ENCODE data around the gene MB. TPM values are rescaled to one million over a fixed set of nuclear protein-coding genes. Genes with fewer than 3 reads are reported as not detected.

MB gene
- total RNA-seq, 4 donors from 2014 or later, result 4.3 to 17.8 (median 9.1) TPM

DNA sequence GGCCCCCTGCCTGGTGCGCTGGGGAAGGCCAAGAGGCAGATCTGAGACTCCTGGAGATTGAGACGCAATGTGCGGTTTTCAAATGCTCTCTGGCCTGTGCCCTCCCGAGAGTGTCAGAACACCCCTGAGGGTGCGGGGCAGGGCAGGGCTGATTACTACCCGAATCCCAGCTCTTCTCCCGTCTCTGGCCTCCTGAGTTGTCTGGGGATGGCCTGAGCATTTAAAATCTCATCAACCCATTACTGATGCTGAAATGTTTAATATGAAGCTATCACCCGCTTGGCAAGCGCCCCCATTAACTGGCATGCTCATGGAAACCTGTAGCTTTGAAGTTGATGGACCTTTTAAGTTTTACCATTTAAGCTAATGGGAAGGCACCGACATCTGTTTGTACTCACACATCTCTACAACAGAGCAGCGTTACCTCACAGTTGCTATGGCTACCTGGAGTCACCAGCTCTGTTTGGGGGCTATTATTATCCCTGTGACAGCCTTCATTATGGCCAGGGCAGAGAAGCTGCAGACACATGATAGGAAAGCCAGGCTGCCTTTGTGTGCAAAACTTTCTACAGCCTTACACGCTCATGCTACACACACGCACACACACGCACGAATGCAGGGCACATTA, 3.6 kb upstream of the MB start:
- no peak for DNase-seq (ENCODE audit: low spot score in 2 of 2)
- H3K27me3 ChIP-seq, result no peaks in the 10 kb centered on the region
- 79% methylated on average over 13 of the region's 15 CpGs for WGBS
- TF ChIP-seq POLR2AphosphoS5 (IDR thresholded peaks at IDR 0.05), result no peak
- TF ChIP-seq, protein P1, sequence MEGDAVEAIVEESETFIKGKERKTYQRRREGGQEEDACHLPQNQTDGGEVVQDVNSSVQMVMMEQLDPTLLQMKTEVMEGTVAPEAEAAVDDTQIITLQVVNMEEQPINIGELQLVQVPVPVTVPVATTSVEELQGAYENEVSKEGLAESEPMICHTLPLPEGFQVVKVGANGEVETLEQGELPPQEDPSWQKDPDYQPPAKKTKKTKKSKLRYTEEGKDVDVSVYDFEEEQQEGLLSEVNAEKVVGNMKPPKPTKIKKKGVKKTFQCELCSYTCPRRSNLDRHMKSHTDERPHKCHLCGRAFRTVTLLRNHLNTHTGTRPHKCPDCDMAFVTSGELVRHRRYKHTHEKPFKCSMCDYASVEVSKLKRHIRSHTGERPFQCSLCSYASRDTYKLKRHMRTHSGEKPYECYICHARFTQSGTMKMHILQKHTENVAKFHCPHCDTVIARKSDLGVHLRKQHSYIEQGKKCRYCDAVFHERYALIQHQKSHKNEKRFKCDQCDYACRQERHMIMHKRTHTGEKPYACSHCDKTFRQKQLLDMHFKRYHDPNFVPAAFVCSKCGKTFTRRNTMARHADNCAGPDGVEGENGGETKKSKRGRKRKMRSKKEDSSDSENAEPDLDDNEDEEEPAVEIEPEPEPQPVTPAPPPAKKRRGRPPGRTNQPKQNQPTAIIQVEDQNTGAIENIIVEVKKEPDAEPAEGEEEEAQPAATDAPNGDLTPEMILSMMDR (IDR thresholded peaks at IDR 0.05), result no peak
- TF ChIP-seq EP300 (IDR thresholded peaks at IDR 0.05), result no peak
- TF ChIP-seq POLR2A (IDR thresholded peaks at IDR 0.05), result no peak
- no peaks in the 10 kb centered on the region for H3K36me3 ChIP-seq
- peaks cover 17% of the 10 kb centered on the region for H3K4me1 ChIP-seq
- H3K27ac ChIP-seq, result no peak overlapping the region
- H3K4me3 ChIP-seq, result no peak overlapping the region
- no peaks in the 10 kb centered on the region for H3K9me3 ChIP-seq

DNA sequence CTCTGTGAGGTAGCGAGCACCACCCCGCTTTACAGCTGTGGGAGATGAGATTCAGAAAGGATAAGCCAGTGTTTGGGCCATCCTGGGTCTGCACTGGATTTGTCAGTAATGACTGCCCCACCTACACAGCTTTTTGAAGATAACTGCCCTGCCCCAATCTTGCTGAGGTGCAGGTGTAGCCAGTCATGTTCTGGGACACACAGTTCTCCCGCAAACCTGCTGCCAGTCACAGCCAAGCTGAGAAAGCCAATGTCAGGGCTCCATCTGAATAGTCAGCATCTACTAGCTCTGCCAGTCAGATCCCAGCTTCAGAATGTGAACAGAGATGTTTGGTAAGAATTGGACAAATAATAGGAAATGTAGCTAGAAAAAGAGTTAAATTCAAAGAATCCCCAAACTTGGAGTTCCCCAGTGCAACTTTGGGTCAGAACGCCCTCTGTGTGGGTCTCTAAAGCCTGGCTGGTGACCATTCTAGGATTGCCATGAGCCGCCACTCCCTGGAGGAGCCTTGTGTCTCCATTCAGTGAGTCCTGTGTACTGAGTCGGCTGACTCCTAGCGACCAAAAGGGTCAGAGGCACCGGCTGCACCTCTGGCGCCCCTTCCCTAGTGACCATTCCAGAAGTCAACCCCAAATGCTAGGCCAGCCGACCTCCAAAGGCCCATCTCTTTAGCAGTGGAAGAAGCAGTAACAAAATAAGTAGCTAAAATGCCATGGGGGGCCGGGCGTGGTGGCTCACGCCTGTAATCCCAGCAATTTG, 2.4 kb upstream of the MB start:
- DNase-seq (ENCODE audit: low spot score in 2 of 2), result no peak
- no peak overlapping the region for H3K4me3 ChIP-seq
- 84% methylated on average over 11 of the region's 13 CpGs for WGBS
- peaks cover 17% of the 10 kb centered on the region for H3K4me1 ChIP-seq
- no peaks in the 10 kb centered on the region for H3K36me3 ChIP-seq
- TF ChIP-seq POLR2AphosphoS5 (IDR thresholded peaks at IDR 0.05), result no peak
- TF ChIP-seq, protein P1 (IDR thresholded peaks at IDR 0.05), result no peak
- TF ChIP-seq POLR2A (IDR thresholded peaks at IDR 0.05), result no peak
- TF ChIP-seq EP300 (IDR thresholded peaks at IDR 0.05), result no peak
- no peak overlapping the region for H3K27ac ChIP-seq
- no peaks in the 10 kb centered on the region for H3K9me3 ChIP-seq
- no peaks in the 10 kb centered on the region for H3K27me3 ChIP-seq

GRCh38 chr22:35618427-35619223, 1.5 kb upstream of the MB start:
- 100% methylated on average over 1 of the region's 1 CpG for WGBS
- no peak overlapping the region for H3K27ac ChIP-seq
- H3K27me3 ChIP-seq, result no peaks in the 10 kb centered on the region
- no peak for TF ChIP-seq POLR2A (IDR thresholded peaks at IDR 0.05)
- TF ChIP-seq, protein P1 (IDR thresholded peaks at IDR 0.05), result no peak
- TF ChIP-seq POLR2AphosphoS5 (IDR thresholded peaks at IDR 0.05), result no peak
- TF ChIP-seq EP300 (IDR thresholded peaks at IDR 0.05), result no peak
- H3K4me3 ChIP-seq, result no peak overlapping the region
- H3K36me3 ChIP-seq, result no peaks in the 10 kb centered on the region
- H3K9me3 ChIP-seq, result no peaks in the 10 kb centered on the region
- peaks cover 17% of the 10 kb centered on the region for H3K4me1 ChIP-seq
- no peak for DNase-seq (ENCODE audit: low spot score in 2 of 2)

DNA sequence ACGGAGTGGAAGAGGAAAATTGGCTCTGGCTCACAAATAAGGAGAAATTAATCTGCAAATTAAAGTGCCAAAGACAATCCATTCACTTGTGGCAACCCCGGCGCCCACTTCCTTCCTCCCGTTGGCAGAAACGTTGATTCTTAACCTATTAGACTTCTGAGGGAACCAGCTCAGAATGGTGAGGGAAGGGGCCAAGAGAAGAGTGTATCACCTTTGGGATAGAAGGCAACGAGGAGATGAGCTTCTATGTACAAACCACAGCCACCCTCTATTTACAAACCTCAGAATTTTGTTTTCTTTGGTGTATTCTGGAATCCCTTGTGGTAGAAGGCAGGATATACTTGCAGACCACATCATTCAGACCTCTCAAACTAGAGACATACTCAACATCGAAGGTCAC, 1.1 kb downstream of the MB start:
- Histone ChIP-seq H3K27me3 (no peaks in the 10 kb centered on the region), H3K4me1 (no peaks in the 10 kb centered on the region), H3K27ac (no peak overlapping the region), H3K4me3 (no peak overlapping the region), H3K9me3 (no peaks in the 10 kb centered on the region), H3K36me3 (no peaks in the 10 kb centered on the region)
- TF ChIP-seq POLR2AphosphoS5 (IDR thresholded peaks at IDR 0.05) (no peak), POLR2A (IDR thresholded peaks at IDR 0.05) (no peak), EP300 (IDR thresholded peaks at IDR 0.05) (no peak)
- TF ChIP-seq, protein P1 (IDR thresholded peaks at IDR 0.05), result no peak
- no peak for DNase-seq (ENCODE audit: low spot score in 2 of 2)
- 65% methylated on average over 7 of the region's 7 CpGs for WGBS

DNA sequence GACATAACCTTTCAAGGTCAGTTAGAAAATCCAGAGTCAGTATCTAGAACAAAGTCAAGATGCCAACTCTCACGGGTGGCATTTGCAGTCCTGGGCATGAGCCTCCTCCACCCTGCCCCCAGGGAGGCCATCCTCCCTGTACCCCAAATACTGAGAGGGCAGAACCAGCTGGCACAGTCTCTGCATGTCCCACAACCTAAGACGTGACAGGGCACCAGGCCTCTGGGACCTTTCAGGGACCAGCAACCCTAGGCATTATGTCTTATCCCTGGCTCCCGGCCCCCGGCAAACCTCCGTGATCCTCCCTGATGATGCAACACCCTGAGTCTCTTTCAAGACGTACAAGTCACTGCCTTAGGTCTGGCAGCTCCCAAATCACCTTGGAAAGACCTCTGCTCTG, 2.0 kb downstream of the MB start:
- H3K27ac ChIP-seq, result no peak overlapping the region
- H3K36me3 ChIP-seq, result no peaks in the 10 kb centered on the region
- H3K4me1 ChIP-seq, result no peaks in the 10 kb centered on the region
- no peaks in the 10 kb centered on the region for H3K27me3 ChIP-seq
- no peak for TF ChIP-seq EP300 (IDR thresholded peaks at IDR 0.05)
- TF ChIP-seq, protein P1 (IDR thresholded peaks at IDR 0.05), result no peak
- TF ChIP-seq POLR2AphosphoS5 (IDR thresholded peaks at IDR 0.05), result no peak
- TF ChIP-seq POLR2A (IDR thresholded peaks at IDR 0.05), result no peak
- no peak for DNase-seq (ENCODE audit: low spot score in 2 of 2)
- WGBS, result 27% methylated on average over 6 of the region's 6 CpGs
- no peak overlapping the region for H3K4me3 ChIP-seq
- no peaks in the 10 kb centered on the region for H3K9me3 ChIP-seq
